Activated naive CD4-positive, alpha-beta T cell treated with anti-CD3 and anti-CD28 coated beads, Interleukin-2, amount 50 U/mL, for 24 hours (primary cell): Measurements from ENCODE around the gene KCNA2.

Experiments used
- H3K27ac Mint-ChIP-seq: one replicate; pipeline ENCODE4 v1.8.0; 2021; ENCODE audit warnings: mild to moderate bottlenecking, mixed read lengths
- H3K27me3 Mint-ChIP-seq: one replicate; pipeline ENCODE4 v1.8.0; 2021; ENCODE audit warnings: mixed read lengths
- H3K36me3 Mint-ChIP-seq: one replicate; pipeline ENCODE4 v1.8.0; 2021; ENCODE audit warnings: mixed read lengths
- H3K4me1 Mint-ChIP-seq: one replicate; pipeline ENCODE4 v1.8.0; 2021; ENCODE audit warnings: mixed read lengths
- H3K4me3 Mint-ChIP-seq: one replicate; pipeline ENCODE4 v1.8.0; 2021; ENCODE audit warnings: mild to moderate bottlenecking, mixed read lengths
- H3K9me3 Mint-ChIP-seq: one replicate; pipeline ENCODE4 v1.8.0; 2021; ENCODE audit warnings: mixed read lengths

Gene KCNA2

DNA sequence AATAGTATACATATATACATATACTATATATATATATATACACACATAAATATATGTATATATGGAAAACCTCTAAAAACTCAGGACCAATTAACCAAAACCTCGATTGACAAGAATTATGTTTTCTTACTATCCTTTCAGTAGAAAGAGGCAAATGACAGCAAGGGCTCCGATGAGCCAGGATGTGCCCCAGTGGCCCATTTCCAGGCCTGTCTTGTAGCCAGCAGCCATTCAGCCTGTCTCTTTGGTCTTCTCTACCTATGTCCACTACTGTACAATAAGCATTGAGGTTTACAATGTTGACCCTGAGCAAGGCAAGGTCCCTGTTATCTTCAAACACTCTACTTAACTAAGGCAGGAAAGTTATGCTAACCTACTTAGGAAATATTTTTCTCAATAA lies 9.8 kb downstream of the KCNA2 start:
- Mint-ChIP-seq H3K4me1 (no peaks in the 10 kb centered on the region), H3K27ac (no peak overlapping the region), H3K9me3 (no peaks in the 10 kb centered on the region), H3K4me3 (no peak overlapping the region), H3K36me3 (no peaks in the 10 kb centered on the region), H3K27me3 (no peaks in the 10 kb centered on the region)

DNA sequence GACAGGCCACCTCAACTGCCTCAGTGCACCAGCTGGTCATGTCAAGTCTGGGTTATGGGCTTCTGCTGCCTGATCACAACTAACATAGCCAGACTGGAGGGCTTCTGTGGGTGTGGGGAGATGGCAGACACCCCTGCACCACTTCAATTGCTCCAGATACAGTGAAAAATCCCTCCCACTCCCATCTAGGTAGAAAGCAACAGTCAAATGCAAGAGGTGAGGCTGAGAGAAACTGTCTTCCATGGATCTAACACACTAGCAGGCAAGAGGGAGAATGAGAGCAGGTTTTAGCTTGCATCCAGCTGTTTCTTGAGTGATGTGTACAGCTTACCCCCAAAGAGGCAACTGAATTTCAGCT lies 10.8 kb downstream of the KCNA2 start:
- H3K27ac Mint-ChIP-seq: no peak overlapping the region
- H3K4me3 Mint-ChIP-seq: no peak overlapping the region
- H3K9me3 Mint-ChIP-seq: no peaks in the 10 kb centered on the region
- no peaks in the 10 kb centered on the region for H3K36me3 Mint-ChIP-seq
- no peaks in the 10 kb centered on the region for H3K4me1 Mint-ChIP-seq
- no peaks in the 10 kb centered on the region for H3K27me3 Mint-ChIP-seq

DNA sequence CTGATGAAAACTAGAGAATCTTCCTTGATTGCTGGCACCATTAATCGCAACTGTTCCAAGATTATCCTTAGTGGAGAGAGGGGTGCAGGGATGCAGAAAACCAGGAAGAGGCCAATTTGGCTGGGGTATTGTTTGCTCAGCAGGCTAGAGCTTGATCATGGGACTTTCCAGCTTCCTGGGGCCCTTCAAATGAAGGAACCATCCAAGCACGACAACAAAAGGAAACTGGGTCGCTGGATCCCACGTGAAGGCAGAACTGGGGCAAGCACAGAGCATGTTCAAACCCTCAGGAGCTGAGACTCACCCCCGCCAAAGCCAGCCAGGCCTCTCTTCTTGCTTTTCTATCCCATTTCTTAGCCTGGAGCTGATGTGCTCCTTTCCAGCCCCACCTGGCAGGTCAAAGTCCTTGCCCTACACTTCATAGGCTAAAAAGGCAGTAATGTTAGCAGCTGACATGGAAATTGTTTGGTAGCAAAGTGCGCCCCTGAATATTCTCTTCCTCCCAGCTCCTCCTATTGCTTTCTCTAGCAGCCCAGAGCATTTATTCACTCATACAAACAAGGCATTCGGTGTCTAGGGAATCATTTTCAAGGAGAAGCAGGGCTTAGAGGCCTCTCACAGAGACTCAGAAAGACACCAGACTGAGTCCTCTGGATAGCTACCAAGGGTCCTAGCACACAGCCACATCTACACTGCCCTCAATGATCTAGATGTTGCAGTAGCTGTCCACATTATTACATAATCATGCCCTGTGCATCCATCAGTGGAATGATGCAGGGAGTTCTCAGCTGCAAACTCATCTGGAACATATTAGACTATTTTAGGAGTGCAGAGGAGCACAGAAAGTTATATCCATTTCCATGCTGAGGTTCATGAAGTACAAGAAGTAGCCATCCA lies 11.5 kb downstream of the KCNA2 start:
- Mint-ChIP-seq H3K27me3 (no peaks in the 10 kb centered on the region), H3K27ac (no peak overlapping the region), H3K9me3 (no peaks in the 10 kb centered on the region), H3K4me3 (no peak overlapping the region), H3K4me1 (no peaks in the 10 kb centered on the region), H3K36me3 (no peaks in the 10 kb centered on the region)

DNA sequence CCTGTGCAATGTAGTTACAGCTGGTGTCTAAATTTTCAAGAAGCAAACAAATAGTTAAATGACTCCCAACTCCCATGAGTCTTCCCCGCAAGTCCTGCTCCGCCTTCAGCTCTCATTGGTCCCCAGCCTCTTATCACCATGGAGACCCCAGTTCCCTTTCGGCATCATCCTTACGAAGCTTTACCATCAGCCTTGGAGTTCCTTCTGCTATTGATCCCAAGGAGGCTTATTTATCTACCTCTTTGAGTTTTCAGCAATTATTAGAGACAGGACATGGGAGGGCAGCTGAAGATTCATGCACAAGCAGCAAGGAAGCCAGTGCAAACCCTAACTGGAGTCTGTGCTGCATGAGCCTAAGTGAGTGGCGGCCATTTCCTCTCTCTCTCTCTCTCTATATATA lies 12.3 kb downstream of the KCNA2 start:
- Mint-ChIP-seq H3K27ac (no peak overlapping the region), H3K4me3 (no peak overlapping the region), H3K27me3 (no peaks in the 10 kb centered on the region), H3K9me3 (no peaks in the 10 kb centered on the region), H3K36me3 (no peaks in the 10 kb centered on the region), H3K4me1 (no peaks in the 10 kb centered on the region)

DNA sequence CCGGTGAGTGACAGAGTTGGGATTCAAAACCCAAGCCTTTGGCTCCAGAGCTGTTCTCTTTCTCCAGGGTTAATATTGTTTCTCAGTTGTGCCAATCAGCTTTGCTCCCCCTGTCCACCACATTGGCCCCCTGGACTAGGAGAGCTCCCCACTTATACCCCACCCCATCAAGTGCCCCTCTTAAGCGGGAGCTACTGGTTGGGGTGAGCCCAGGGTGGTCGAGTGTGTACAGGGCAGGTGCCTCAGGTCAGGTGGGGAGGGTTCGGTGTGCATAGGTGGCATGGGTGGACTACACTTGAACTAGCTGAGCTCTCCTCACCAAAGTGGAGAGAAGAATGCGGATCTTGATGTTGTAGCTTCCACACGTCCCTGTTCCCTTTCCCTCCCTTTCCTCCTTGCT lies 14.2 kb downstream of the KCNA2 start:
- H3K27ac Mint-ChIP-seq: no peak overlapping the region
- no peaks in the 10 kb centered on the region for H3K9me3 Mint-ChIP-seq
- H3K27me3 Mint-ChIP-seq: peaks cover 6% of the 10 kb centered on the region
- H3K4me1 Mint-ChIP-seq: no peaks in the 10 kb centered on the region
- H3K4me3 Mint-ChIP-seq: no peak overlapping the region
- no peaks in the 10 kb centered on the region for H3K36me3 Mint-ChIP-seq

DNA sequence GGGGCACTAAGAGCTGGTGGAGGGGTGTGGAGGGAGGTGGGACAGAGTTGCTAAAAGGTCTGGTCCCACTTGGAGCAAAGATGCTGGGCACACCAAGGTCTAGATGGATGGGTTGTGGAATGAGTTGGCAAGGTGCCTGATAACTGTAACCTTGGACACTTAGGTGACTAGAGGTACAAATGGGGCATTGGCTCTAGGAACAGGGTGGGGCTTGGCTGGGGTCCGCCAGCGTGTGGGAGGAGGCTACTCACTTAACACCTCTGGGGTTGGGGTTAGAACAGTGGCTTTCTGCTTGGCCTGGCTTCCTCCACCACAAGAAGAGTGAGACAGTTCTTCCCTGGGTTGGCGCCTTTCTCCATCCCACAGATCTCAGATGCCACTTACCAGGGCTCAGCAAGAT lies 17.2 kb downstream of the KCNA2 start:
- Mint-ChIP-seq H3K9me3 (no peaks in the 10 kb centered on the region), H3K4me1 (no peaks in the 10 kb centered on the region), H3K36me3 (no peaks in the 10 kb centered on the region), H3K4me3 (no peak overlapping the region), H3K27me3 (peaks cover 6% of the 10 kb centered on the region), H3K27ac (no peak overlapping the region)

DNA sequence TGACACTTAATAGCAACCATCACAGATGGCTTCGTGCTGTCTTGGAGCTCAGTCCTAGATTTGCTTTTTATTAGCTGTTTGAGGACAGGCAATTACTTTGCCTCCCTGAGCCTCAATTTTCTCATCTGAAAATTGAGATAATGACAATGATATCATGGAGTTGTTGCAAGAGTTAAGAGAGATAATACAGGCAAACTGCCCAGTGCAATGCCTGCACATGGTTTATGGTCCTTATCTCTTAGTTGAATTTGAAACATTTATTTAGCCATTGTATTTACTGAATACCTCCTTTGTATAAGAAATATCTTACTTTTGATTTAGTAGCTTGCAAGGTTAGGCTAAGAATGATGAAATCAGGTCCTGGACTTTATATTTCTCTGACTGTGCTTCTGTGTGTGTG lies 17.7 kb downstream of the KCNA2 start:
- no peaks in the 10 kb centered on the region for H3K9me3 Mint-ChIP-seq
- H3K4me3 Mint-ChIP-seq: no peak overlapping the region
- H3K27ac Mint-ChIP-seq: no peak overlapping the region
- peaks cover 6% of the 10 kb centered on the region for H3K27me3 Mint-ChIP-seq
- no peaks in the 10 kb centered on the region for H3K4me1 Mint-ChIP-seq
- no peaks in the 10 kb centered on the region for H3K36me3 Mint-ChIP-seq

DNA sequence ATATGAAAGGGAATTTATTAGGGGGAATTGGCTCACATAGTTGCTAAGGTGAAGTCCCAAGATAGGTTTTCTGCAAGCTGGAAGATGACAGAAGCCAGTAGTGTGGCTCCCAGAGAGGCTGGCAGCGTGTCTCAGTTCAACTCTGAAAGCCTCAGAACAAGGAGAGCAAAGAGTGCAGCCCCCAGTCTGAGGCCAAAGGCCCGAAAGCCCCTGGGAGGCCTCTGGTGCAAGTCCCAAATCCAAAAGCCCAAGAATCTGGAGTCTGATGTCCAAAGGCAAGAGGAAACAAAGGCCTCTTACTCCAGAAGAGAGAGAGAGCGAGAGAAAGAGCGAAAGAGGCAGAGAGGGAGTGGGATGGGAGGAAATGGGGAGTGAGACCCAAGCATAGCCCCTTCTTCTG lies 18.3 kb downstream of the KCNA2 start:
- Mint-ChIP-seq H3K4me3 (no peak overlapping the region), H3K4me1 (no peaks in the 10 kb centered on the region), H3K27ac (no peak overlapping the region), H3K36me3 (no peaks in the 10 kb centered on the region), H3K9me3 (no peaks in the 10 kb centered on the region), H3K27me3 (peaks cover 6% of the 10 kb centered on the region)

DNA sequence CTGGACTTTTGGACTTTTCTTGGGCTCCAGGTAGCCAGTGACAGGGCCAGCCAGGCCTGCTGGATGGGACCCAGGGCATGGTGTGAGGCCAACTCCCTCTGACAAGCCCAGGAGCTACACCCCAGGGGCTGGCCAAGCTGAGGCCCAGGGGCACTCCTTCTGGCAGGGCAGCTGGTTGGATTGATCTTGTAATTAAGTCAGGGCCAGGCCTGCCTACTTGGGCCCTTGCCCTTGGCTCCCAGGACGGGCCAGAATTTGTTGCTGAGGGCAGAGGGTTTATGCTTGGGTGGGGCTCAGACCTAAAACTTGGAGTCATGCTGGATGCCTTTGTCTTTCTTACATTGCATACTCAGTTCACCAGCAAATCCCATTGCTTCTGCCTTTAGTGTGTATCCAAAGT lies 20.7 kb downstream of the KCNA2 start:
- no peaks in the 10 kb centered on the region for H3K9me3 Mint-ChIP-seq
- no peaks in the 10 kb centered on the region for H3K4me1 Mint-ChIP-seq
- H3K27ac Mint-ChIP-seq: no peak overlapping the region
- no peak overlapping the region for H3K4me3 Mint-ChIP-seq
- H3K36me3 Mint-ChIP-seq: no peaks in the 10 kb centered on the region
- H3K27me3 Mint-ChIP-seq: peaks cover 8% of the 10 kb centered on the region

DNA sequence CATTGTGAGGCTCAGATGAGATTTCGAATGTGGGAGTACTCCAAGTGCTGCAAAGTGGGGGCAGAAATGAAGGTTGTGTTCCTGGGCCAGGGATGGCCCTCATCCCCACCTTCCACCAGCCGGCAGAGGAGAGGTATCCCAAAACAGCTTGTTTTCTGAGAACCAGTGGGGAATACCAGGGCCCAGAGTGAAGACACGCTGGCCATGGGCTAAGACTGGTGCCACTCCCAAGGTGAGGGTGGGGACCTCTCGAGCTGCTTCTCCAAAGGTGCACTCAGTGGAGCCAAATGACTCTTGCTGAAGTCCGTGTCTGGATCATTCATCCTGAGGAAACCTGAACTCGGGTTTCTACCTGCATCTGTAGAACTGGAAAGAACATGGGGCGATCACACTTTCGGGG lies 22.1 kb downstream of the KCNA2 start:
- Mint-ChIP-seq H3K36me3 (no peaks in the 10 kb centered on the region), H3K9me3 (no peaks in the 10 kb centered on the region), H3K4me1 (no peaks in the 10 kb centered on the region), H3K27ac (no peak overlapping the region), H3K4me3 (no peak overlapping the region), H3K27me3 (peaks cover 9% of the 10 kb centered on the region)

DNA sequence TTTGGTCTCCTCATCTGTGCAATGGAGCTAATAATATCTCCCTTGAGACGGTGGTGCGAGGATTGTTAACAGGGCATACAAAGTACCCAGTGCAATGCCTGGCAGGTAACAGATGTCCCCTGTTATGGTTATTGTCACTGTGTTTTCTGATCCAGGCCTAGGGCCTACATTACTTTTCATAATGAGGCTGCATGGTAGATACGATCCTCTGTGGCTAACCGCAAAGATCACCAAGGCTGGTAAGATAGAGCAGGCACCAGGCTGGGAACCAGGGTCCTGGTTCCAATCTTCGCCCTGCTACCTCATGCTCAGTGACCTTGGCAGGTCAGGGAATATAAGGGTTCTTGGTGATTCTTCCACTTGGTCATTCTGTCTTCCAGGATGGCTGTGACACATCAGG lies 22.7 kb downstream of the KCNA2 start:
- H3K27ac Mint-ChIP-seq: no peak overlapping the region
- H3K27me3 Mint-ChIP-seq: peaks cover 12% of the 10 kb centered on the region
- no peak overlapping the region for H3K4me3 Mint-ChIP-seq
- H3K4me1 Mint-ChIP-seq: no peaks in the 10 kb centered on the region
- no peaks in the 10 kb centered on the region for H3K9me3 Mint-ChIP-seq
- no peaks in the 10 kb centered on the region for H3K36me3 Mint-ChIP-seq

DNA sequence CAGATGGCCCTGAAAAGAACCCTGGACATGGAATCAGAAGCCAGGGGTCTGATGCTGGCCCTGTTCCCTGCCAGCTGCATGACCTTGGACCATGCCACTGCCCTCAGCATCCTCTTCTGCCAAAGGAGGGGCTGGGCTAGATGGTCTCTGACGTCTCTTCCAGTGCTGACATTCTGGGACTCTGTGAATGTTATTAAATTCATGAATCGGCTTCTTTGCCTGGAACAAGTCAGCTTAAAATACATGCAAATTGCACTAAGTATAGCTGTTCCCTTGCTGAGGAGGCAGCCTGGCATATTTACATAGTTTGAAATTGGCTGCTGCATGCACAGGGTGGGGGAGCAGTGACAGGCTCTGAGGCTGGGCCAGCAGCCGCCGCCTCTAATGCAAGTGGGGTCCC lies 23.8 kb downstream of the KCNA2 start:
- H3K36me3 Mint-ChIP-seq: no peaks in the 10 kb centered on the region
- no peaks in the 10 kb centered on the region for H3K9me3 Mint-ChIP-seq
- H3K4me1 Mint-ChIP-seq: no peaks in the 10 kb centered on the region
- H3K27me3 Mint-ChIP-seq: peaks cover 8% of the 10 kb centered on the region
- H3K4me3 Mint-ChIP-seq: no peak overlapping the region
- no peak overlapping the region for H3K27ac Mint-ChIP-seq

DNA sequence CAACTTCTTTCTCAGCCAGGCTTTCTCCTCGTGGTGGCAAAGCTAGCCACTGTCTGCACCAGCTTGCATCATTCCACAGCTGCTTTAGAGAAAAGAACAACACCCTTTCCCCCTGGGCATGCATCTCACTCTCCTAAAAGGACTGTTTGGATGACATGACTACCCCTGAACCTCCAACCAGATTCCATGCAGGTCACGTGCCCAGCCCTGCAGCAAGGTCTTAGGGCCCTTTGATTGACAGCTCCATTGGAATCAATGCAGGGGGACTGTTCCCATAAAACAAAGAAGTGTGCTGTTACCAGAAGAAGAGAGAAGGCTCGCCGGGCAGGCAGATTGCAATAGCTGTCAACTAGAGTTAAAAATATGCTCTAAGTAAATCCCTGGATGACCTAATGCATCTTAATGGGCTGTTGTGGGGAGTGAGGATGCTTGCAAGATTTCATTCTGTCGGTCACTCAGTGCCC lies 24.4 kb downstream of the KCNA2 start:
- Mint-ChIP-seq H3K36me3 (no peaks in the 10 kb centered on the region), H3K4me3 (no peak overlapping the region)

DNA sequence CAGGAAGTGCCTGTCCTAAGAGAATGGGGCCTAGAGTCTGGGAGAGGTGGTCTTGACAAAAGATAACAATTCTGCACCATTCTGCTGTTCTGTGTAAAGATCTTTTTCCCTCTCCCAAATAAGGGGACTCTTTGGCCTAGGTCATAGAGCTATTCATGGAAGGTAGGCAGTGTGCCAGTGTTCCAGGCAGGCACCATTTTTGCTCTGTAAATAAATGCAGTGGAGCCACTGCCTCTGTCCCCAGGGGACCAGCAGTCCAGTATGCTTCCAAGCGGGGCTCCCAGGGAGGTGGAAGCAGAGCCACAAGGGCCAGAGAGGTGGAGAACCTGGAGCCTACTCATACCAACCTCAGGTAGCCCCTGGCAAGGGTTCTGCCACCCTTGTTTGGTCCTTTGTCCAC lies 25.9 kb downstream of the KCNA2 start:
- no peak overlapping the region for H3K27ac Mint-ChIP-seq
- no peaks in the 10 kb centered on the region for H3K36me3 Mint-ChIP-seq
- H3K27me3 Mint-ChIP-seq: peaks cover 7% of the 10 kb centered on the region
- no peak overlapping the region for H3K4me3 Mint-ChIP-seq
- H3K9me3 Mint-ChIP-seq: no peaks in the 10 kb centered on the region
- no peaks in the 10 kb centered on the region for H3K4me1 Mint-ChIP-seq

More for the DNA sequence above, 24.4 kb downstream of the KCNA2 start:
- no peak overlapping the region for H3K27ac Mint-ChIP-seq
- no peaks in the 10 kb centered on the region for H3K9me3 Mint-ChIP-seq
- H3K27me3 Mint-ChIP-seq: peaks cover 7% of the 10 kb centered on the region
- H3K4me1 Mint-ChIP-seq: no peaks in the 10 kb centered on the region

DNA sequence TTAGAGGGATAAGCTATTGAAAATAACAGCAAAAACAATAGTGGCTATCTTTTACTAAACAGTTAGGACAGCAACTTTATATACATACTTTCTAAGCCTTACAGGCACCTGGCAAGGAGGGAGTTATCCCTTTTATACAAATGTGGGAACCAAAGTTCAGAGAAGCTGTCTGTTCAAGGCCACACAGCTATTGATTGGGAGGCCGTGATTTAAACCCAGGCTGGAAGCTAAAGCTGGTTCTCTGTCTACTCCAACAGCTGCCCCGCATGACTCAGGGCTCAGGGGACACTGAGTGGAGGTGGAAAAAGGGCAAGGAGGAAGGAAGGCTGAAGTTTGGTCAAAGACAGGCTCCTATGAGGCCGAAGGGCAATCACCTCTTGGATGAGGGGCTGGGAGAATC lies 26.7 kb downstream of the KCNA2 start:
- Mint-ChIP-seq H3K4me3 (no peak overlapping the region), H3K27ac (no peak overlapping the region), H3K36me3 (no peaks in the 10 kb centered on the region), H3K4me1 (no peaks in the 10 kb centered on the region), H3K27me3 (peaks cover 7% of the 10 kb centered on the region), H3K9me3 (no peaks in the 10 kb centered on the region)

DNA sequence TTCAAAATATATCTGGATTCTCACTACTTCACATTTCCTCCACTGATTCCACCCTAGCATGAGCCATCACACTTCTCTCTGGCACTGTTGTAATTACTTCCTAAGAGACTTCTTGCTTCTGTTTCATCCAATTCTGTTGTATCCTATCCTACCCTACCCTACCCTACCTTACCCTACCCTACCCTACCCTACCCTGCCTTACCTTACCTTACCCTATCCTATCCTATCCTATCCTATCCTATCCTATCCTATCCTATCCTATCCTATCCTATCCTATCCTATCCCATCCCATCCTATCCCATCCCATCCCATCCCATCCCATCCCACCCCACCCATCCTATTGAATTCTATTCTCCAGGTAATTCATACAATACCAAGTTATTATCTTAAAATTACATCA lies 29.7 kb downstream of the KCNA2 start:
- H3K36me3 Mint-ChIP-seq: no peaks in the 10 kb centered on the region
- no peak overlapping the region for H3K4me3 Mint-ChIP-seq
- peaks cover 7% of the 10 kb centered on the region for H3K27me3 Mint-ChIP-seq
- no peak overlapping the region for H3K27ac Mint-ChIP-seq
- no peaks in the 10 kb centered on the region for H3K9me3 Mint-ChIP-seq
- no peaks in the 10 kb centered on the region for H3K4me1 Mint-ChIP-seq

DNA sequence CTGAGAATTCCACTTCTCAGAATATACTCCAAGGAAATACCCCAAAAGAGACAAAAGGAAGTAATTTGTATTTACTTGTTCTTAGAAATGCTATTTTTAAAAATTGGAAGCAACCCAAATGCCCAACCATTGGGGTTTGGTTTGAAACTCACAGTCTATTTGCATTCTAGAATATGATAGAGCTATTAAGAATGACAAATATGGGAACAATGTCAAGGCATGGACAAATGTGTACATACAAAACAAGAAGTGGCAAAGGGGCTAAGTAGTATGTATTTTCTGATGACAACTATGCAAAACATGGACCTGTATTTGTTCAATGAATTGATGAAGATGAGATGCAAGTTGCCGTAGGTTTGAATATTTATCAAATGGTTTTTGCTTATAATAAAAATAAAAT lies 32.8 kb downstream of the KCNA2 start:
- Mint-ChIP-seq H3K9me3 (no peaks in the 10 kb centered on the region), H3K4me3 (no peak overlapping the region), H3K27ac (no peak overlapping the region), H3K27me3 (peaks cover 8% of the 10 kb centered on the region), H3K36me3 (no peaks in the 10 kb centered on the region), H3K4me1 (no peaks in the 10 kb centered on the region)
